MM.1S (cell line): ENCODE measurements around the gene RIPK1.
A peak's percentile ranks its signal among the peaks of the same experiment; 100 is the strongest.

Source experiments
- DNase-seq: peaks from one replicate; pipeline ENCODE4 v3.0.0-alpha.2; 2015
- H2AFZ ChIP-seq: fragments of 300-600 bp; sonication (generic); 2 replicates; pipeline ENCODE4 v1.6.0; 2016; ENCODE audit warnings: antibody characterized with exemption, low read length
- H3F3A ChIP-seq: fragments of 300-600 bp; sonication (generic); 2 replicates; pipeline ENCODE4 v1.6.1; 2016; ENCODE audit warnings: mild to moderate bottlenecking, antibody characterized with exemption, low read length, moderate library complexity, mixed read lengths; ENCODE audit not compliant: insufficient read depth
- H3K27ac ChIP-seq: fragments of 300-600 bp; sonication (generic); 2 replicates; pipeline ENCODE4 v1.5.1; 2016; ENCODE audit warnings: mild to moderate bottlenecking, low read length
- H3K27me3 ChIP-seq: fragments of 300-600 bp; sonication (generic); replicated peaks from 2 replicates; pipeline ENCODE4 v1.6.0; 2016; ENCODE audit warnings: low read length; ENCODE audit not compliant: insufficient read depth
- H3K36me3 ChIP-seq: fragments of 300-600 bp; sonication (generic); replicated peaks from 2 replicates; pipeline ENCODE4 v1.6.1; 2016; ENCODE audit warnings: mild to moderate bottlenecking, low read length, mixed read lengths; ENCODE audit not compliant: insufficient read depth
- H3K4me1 ChIP-seq: fragments of 300-600 bp; sonication (generic); 2 replicates; pipeline ENCODE4 v1.6.1; 2016; ENCODE audit warnings: low read length, mixed read lengths
- H3K4me2 ChIP-seq: fragments of 300-600 bp; sonication (generic); 2 replicates; pipeline ENCODE4 v1.6.0; 2016; ENCODE audit warnings: low read depth, low read length
- H3K4me3 ChIP-seq: fragments of 300-600 bp; sonication (generic); 2 replicates; pipeline ENCODE4 v1.5.1; 2016; ENCODE audit warnings: low read length, mixed read lengths
- H3K79me2 ChIP-seq: fragments of 300-600 bp; sonication (generic); 2 replicates; pipeline ENCODE4 v1.6.1; 2016; ENCODE audit warnings: mixed run types, low read length, mixed read lengths
- H3K9ac ChIP-seq: fragments of 300-600 bp; sonication (generic); 2 replicates; pipeline ENCODE4 v1.6.1; 2016; ENCODE audit warnings: low read length, mixed read lengths
- H3K9me2 ChIP-seq: fragments of 300-600 bp; sonication (generic); replicated peaks from 2 replicates; pipeline ENCODE4 v1.6.1; 2016; ENCODE audit warnings: mild to moderate bottlenecking, low read length, mixed read lengths; ENCODE audit not compliant: insufficient read depth
- H3K9me3 ChIP-seq: fragments of 300-600 bp; sonication (generic); replicated peaks from 2 replicates; pipeline ENCODE4 v1.6.1; 2016; ENCODE audit warnings: mild to moderate bottlenecking, low read length, mixed read lengths; ENCODE audit not compliant: insufficient read depth
- H4K20me1 ChIP-seq: fragments of 300-600 bp; sonication (generic); 2 replicates; pipeline ENCODE4 v1.6.1; 2016; ENCODE audit warnings: mild to moderate bottlenecking, low read length, moderate library complexity, mixed read lengths; ENCODE audit not compliant: insufficient read depth
- CTCF ChIP-seq: fragments of 300-600 bp; sonication (generic); IDR thresholded peaks from 2 replicates; pipeline ENCODE4 v1.5.1; 2016; ENCODE audit warnings: antibody characterized with exemption, low read length, mixed read lengths
- EZH2 ChIP-seq: fragments of 300-600 bp; sonication (generic); optimal IDR thresholded peaks from 2 replicates; pipeline ENCODE3; 2017; ENCODE audit warnings: low read depth, mild to moderate bottlenecking, antibody characterized with exemption, low read length, mixed read lengths
- EZH2phosphoT487 ChIP-seq: fragments of 300-600 bp; sonication (generic); IDR thresholded peaks from 2 replicates; pipeline ENCODE4 v1.6.1; 2018; ENCODE audit warnings: antibody characterized with exemption, low read length

RIPK1 gene

DNA sequence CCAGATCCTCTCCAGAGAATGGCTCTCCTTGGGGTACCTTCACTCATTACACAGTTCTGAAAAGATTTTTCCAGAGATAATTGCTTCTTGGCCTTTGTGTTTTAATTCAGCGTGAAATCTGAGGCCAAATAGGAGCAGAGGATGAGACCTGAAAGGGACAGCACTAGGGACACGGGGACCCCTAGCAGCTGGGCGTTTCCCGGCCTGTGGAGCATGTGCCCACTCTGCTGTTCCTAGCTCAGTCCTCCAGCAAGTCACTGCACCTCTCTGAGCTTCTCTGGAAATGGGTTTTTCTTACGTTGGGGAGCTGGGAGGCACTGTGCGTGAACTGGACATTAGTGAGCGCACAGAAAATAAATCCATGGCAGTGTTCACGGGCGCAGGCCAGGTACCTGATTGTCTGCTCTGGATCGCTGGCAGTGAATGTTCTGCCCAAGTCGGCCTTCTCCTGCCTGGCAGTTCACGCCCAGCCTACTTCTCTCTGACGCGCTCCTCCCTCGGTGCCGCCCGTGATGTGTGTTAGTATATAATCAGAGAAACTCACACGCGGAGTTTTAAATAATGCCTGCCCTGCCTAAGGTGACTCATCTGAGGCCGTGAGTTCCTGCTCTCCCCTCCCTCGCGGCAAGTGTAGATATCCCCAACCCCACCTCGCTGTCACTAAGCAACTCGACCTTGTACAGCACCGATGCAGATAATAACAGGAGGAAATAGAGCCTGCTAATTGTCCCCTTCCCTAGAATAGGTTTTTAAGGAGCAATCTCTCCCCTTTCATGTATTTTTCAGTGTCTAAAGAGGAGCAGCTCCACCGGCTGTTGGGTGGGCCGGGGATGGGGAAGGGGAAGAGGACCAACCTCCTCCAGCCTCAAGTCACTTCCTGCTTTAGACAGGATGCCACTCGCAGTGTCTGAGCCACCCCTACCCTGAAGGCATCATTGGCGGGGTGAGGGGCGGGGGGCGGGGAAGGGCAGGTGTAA, 91.8 kb downstream of the RIPK1 start:
- Histone ChIP-seq H3K9me3 (no peaks in the 10 kb centered on the region), H3K4me1 (no peaks in the 10 kb centered on the region), H3K27me3 (peaks cover 32% of the 10 kb centered on the region), H3K27ac (no peak overlapping the region), H2AFZ (no peak overlapping the region), H3K4me2 (no peak overlapping the region), H3K79me2 (no peaks in the 10 kb centered on the region), H4K20me1 (no peaks in the 10 kb centered on the region), H3K36me3 (no peaks in the 10 kb centered on the region), H3F3A (no peaks in the 10 kb centered on the region), H3K9me2 (no peaks in the 10 kb centered on the region), H3K9ac (no peak overlapping the region), H3K4me3 (no peak overlapping the region)
- TF ChIP-seq CTCF (no peak), EZH2phosphoT487 (no peak), EZH2 (no peak)
- no peak for DNase-seq

- H4K20me1 ChIP-seq, result no peaks in the 10 kb centered on the region
- no peaks in the 10 kb centered on the region for H3F3A ChIP-seq
- no peak overlapping the region for H2AFZ ChIP-seq
- no peak overlapping the region for H3K4me3 ChIP-seq
- TF ChIP-seq CTCF (no peak), EZH2 (no peak), EZH2phosphoT487 (no peak)
- no peaks in the 10 kb centered on the region for H3K9me2 ChIP-seq
- H3K4me1 ChIP-seq, result no peaks in the 10 kb centered on the region
- H3K9ac ChIP-seq, result no peak overlapping the region
- no peaks in the 10 kb centered on the region for H3K79me2 ChIP-seq
- peaks cover 32% of the 10 kb centered on the region for H3K27me3 ChIP-seq
- no peak for DNase-seq
- H3K27ac ChIP-seq, result no peak overlapping the region
- no peaks in the 10 kb centered on the region for H3K36me3 ChIP-seq
- no peaks in the 10 kb centered on the region for H3K9me3 ChIP-seq
- no peak overlapping the region for H3K4me2 ChIP-seq
Observed at GRCh38 chr6:3162067-3162497, 93.8 kb downstream of the RIPK1 start.

- Histone ChIP-seq H3K9ac (peak overlapping the region; percentile 25; the same call in 1 of the 2 replicates), H3K79me2 (no peaks in the 10 kb centered on the region), H3K4me1 (no peaks in the 10 kb centered on the region), H3K27ac (no peak overlapping the region), H4K20me1 (no peaks in the 10 kb centered on the region), H3K9me3 (no peaks in the 10 kb centered on the region), H3F3A (no peaks in the 10 kb centered on the region), H3K4me2 (peak overlapping the region; percentile 85), H2AFZ (peak overlapping the region; percentile 76), H3K36me3 (no peaks in the 10 kb centered on the region), H3K9me2 (no peaks in the 10 kb centered on the region), H3K27me3 (peaks cover 32% of the 10 kb centered on the region), H3K4me3 (peak overlapping the region; percentile 64)
- TF ChIP-seq EZH2 (no peak), EZH2phosphoT487 (no peak), CTCF (no peak)
- DNase-seq, result peak; percentile 57
Observed at GRCh38 chr6:3162565-3163247, 94.4 kb downstream of the RIPK1 start.
